Uterus (tissue), 4 donors: ENCODE results near the gene TRABD2B. TPM values are rescaled to one million over a fixed set of nuclear protein-coding genes. Genes with fewer than 3 reads are reported as not detected.

Source experiments
- DNase-seq, 2 donors: peaks; one replicate each; pipeline ENCODE4 v3.0.0-alpha.2; 2019 to 2020
- H3K27ac ChIP-seq, 2 donors: fragments of 200-600 bp; sonication (generic); 1 replicate in 1 of 2; 2 replicates in 1 of 2; pipeline ENCODE4 v1.5.1; 2016 to 2018
- H3K27me3 ChIP-seq, 2 donors: fragments of 200-600 bp; sonication (generic); one replicate each; pipeline ENCODE4 v1.5.1; 2018 to 2019; ENCODE audit warnings: control low read depth in 1 of 2
- H3K36me3 ChIP-seq, 2 donors: fragments of 200-600 bp; sonication (generic); one replicate each; pipeline ENCODE4 v1.5.1; 2019; ENCODE audit warnings: control low read depth in 1 of 2
- H3K4me1 ChIP-seq, 2 donors: fragments of 200-600 bp; sonication (generic); one replicate each; pipeline ENCODE4 v1.5.1; 2018 to 2019; ENCODE audit warnings: control low read depth in 1 of 2
- H3K4me3 ChIP-seq, 2 donors: fragments of 200-600 bp; sonication (generic); 1 replicate in 1 of 2; 2 replicates in 1 of 2; pipeline ENCODE4 v1.5.1; 2018 to 2019; ENCODE audit warnings: mild to moderate bottlenecking in 1 of 2
- H3K9me3 ChIP-seq, 2 donors: fragments of 200-600 bp; sonication (generic); one replicate each; pipeline ENCODE4 v1.5.1; 2019; ENCODE audit warnings: control low read depth in 1 of 2
- CTCF ChIP-seq, 4 experiments: fragments of 200-600 bp in 2 of 4; fragments of 450-650 bp in 2 of 4; sonication (generic) in 2 of 4; IDR thresholded peaks; one replicate each; pipeline ENCODE4 v1.5.1; 2016 to 2019; ENCODE audit warnings: antibody characterized with exemption in 4 of 4, mild to moderate bottlenecking in 2 of 4, moderate library complexity in 1 of 4
- POLR2A ChIP-seq, 2 donors: fragments of 450-650 bp; IDR thresholded peaks; one replicate each; pipeline ENCODE4 v1.6.1; 2016; ENCODE audit warnings: antibody characterized with exemption in 2 of 2, mild to moderate bottlenecking in 1 of 2, moderate library complexity in 1 of 2
- intact Hi-C: fragments of 100-400 bp; cut with DNase I; formaldehyde crosslinking; loops from one replicate; pipeline ENCODE4 v1.15.1; 2023; ENCODE audit warnings: low total_unique reads
- total RNA-seq, 4 donors: library from RNA; depleted of rRNA in 3 of 4; stranded (reverse); fragments of >200 nt in 3 of 4; gene quantifications; one replicate each; pipeline versions ENCODE4 v1.1.0 to v1.2.4, GENCODE V29; 2014 to 2023
- donor health status: DM: yes; HTN: yes; CAD: no.

Gene TRABD2B
- total RNA-seq, 4 donors from 2014 or later: under 0.01 to 1.6 (median 1.0) TPM

- H3K36me3 ChIP-seq: no peaks in the 10 kb centered on the region
- intact Hi-C loops: no loop called here
- DNase-seq: no peak
- H3K9me3 ChIP-seq: peaks cover 0 to 4% of the 10 kb centered on the region in 2 donors
- TF ChIP-seq CTCF (IDR thresholded peaks at IDR 0.05) (no peak), POLR2A (IDR thresholded peaks at IDR 0.05) (no peak)
- H3K27ac ChIP-seq: no peak overlapping the region
- H3K4me1 ChIP-seq: no peaks in the 10 kb centered on the region
- no peaks in the 10 kb centered on the region for H3K27me3 ChIP-seq
- no peak overlapping the region for H3K4me3 ChIP-seq
Measured at GRCh38 chr1:47865881-47866535, 131.2 kb downstream of the TRABD2B start.

GRCh38 chr1:47859092-47859743 is 138.0 kb downstream of the TRABD2B start:
- intact Hi-C loops: no loop called here
- Histone ChIP-seq H3K27me3 (no peaks in the 10 kb centered on the region), H3K9me3 (peaks cover 0 to 4% of the 10 kb centered on the region in 2 donors), H3K4me1 (no peaks in the 10 kb centered on the region), H3K27ac (no peak overlapping the region), H3K36me3 (no peaks in the 10 kb centered on the region), H3K4me3 (no peak overlapping the region)
- peak in 1 of 2 donors; percentile 1 for DNase-seq
- TF ChIP-seq POLR2A (IDR thresholded peaks at IDR 0.05) (no peak), CTCF (IDR thresholded peaks at IDR 0.05) (no peak)

- Histone ChIP-seq H3K4me3 (no peak overlapping the region), H3K27me3 (no peaks in the 10 kb centered on the region), H3K9me3 (peaks cover 0 to 2% of the 10 kb centered on the region in 2 donors), H3K4me1 (no peaks in the 10 kb centered on the region), H3K36me3 (no peaks in the 10 kb centered on the region), H3K27ac (no peak overlapping the region)
- no peak for TF ChIP-seq POLR2A (IDR thresholded peaks at IDR 0.05)
- TF ChIP-seq CTCF (IDR thresholded peaks at IDR 0.05): no peak
- intact Hi-C loops: no loop called here
- DNase-seq: no peak
Measured at GRCh38 chr1:47856996-47857395, 140.2 kb downstream of the TRABD2B start.

- Histone ChIP-seq H3K4me1 (no peaks in the 10 kb centered on the region), H3K36me3 (no peaks in the 10 kb centered on the region), H3K27ac (no peak overlapping the region), H3K9me3 (no peaks in the 10 kb centered on the region), H3K4me3 (no peak overlapping the region), H3K27me3 (no peaks in the 10 kb centered on the region)
- TF ChIP-seq CTCF (IDR thresholded peaks at IDR 0.05) (no peak), POLR2A (IDR thresholded peaks at IDR 0.05) (no peak)
- no peak for DNase-seq
- intact Hi-C loops: no loop called here
Measured at GRCh38 chr1:47855230-47855629, 142.0 kb downstream of the TRABD2B start.

GRCh38 chr1:47854552-47855144 is 142.5 kb downstream of the TRABD2B start:
- Histone ChIP-seq H3K36me3 (no peaks in the 10 kb centered on the region), H3K27ac (no peak overlapping the region), H3K27me3 (no peaks in the 10 kb centered on the region), H3K9me3 (no peaks in the 10 kb centered on the region), H3K4me3 (no peak overlapping the region), H3K4me1 (no peaks in the 10 kb centered on the region)
- intact Hi-C loops: no loop called here
- TF ChIP-seq CTCF (IDR thresholded peaks at IDR 0.05): no peak
- no peak for TF ChIP-seq POLR2A (IDR thresholded peaks at IDR 0.05)
- DNase-seq: no peak
